ENCODE results near the gene ROGDI. TPM values are rescaled to one million over a fixed set of nuclear protein-coding genes. Genes with fewer than 3 reads are reported as not detected.

The ROGDI gene
- polyA plus RNA-seq, 1 of the 3 experiments (the other 2 are of a cell fraction) = 33.6 TPM

DNA sequence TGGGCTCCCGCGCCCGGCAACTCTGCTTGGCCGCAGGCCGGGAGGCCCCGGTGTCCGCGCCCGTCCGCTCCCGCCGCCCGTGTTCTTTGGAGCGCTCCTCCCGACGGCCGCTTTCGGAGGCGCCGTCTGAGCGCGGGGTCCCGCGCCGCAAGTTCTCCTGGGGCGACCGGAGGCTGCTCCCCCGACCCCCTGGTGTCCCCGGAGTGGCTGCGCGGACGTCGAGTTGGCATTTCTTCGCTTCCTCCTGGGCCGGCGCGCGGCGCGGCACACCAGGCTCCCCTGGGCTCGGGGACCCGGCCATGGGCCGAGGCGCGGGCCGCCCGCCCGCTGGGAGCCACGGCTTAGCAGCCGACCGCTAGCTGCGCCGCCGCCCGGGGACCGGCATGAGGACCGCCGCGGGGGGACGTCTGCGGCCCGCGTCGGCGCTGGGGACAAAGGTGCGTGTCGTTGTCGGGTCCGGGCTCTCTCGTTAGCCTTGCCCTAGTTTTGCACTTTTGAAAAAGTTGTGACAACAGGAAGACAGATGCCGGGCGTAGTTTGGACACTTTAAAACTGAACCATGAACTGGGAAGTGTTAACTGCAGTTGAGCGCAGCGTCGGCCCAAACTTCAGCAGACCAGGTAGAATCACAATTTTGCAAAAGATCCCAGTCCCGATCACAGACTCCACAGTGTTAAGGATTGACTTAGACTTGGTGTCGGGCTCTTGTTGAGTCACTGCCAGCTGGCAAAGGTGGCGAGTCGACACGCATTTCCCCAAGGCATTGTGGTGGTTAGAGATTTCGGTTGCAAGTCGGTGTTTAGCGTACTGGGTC, 45.5 kb upstream of the ROGDI start:
- Histone ChIP-seq H3K9ac (peak overlapping the region; percentile 93), H3K4me3 (ENCODE audit: low read depth in 2 of 2, low read length in 1 of 2) (peak overlapping the region; percentile 81 to 89), H3K9me2 (no peaks in the 10 kb centered on the region), H3K27me3 (ENCODE audit: insufficient read depth) (no peaks in the 10 kb centered on the region), H3K79me2 (ENCODE audit: insufficient read depth) (peaks cover 93% of the 10 kb centered on the region), H2AFZ (ENCODE audit: low read depth) (peak overlapping the region; percentile 58), H4K20me1 (ENCODE audit: insufficient read depth) (peaks cover 70% of the 10 kb centered on the region), H3K4me1 (ENCODE audit: control insufficient read depth in 1 of 2, insufficient read depth in 2 of 2, low read depth in 1 of 2, low read length in 1 of 2) (peaks cover 12 to 26% of the 10 kb centered on the region in 2 experiments; a peak in 3 of 4 replicates), H3K36me3 (replicated peaks in 1 of 2; ENCODE audit: control insufficient read depth in 1 of 2, insufficient read depth in 2 of 2, low read length in 1 of 2) (peaks cover 23 to 26% of the 10 kb centered on the region in 2 experiments), H3K4me2 (peak overlapping the region; percentile 82), H3K9me3 (no peaks in the 10 kb centered on the region), H3F3A (replicated peaks; ENCODE audit: insufficient read depth) (peaks cover 5% of the 10 kb centered on the region), H3K27ac (ENCODE audit: low read depth in 2 of 2, low read length in 1 of 2) (peak overlapping the region; percentile 77 to 84)
- POLR2A ChIA-PET = no interaction called here
- peak; percentile 71 for DNase-seq
- TF ChIP-seq, protein P1, sequence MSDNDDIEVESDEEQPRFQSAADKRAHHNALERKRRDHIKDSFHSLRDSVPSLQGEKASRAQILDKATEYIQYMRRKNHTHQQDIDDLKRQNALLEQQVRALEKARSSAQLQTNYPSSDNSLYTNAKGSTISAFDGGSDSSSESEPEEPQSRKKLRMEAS (IDR thresholded peaks at IDR 0.05; ENCODE audit: low read depth) = peak; percentile 36; the same call in 1 of the 2 replicates
- no peak for TF ChIP-seq FOXM1 (IDR thresholded peaks at IDR 0.05; ENCODE audit: low read depth)
- 2% methylated on average over 19 of the region's 83 CpGs for WGBS (ENCODE audit: low lambda C conversion rate)
- CTCF ChIA-PET = interaction anchor here (0.7 to 1.4 kb wide), 3 partner anchors 13 to 108 kb away, joined by 3 to 6 read pairs (median 3); no protein-coding TSS in a partner anchor

DNA sequence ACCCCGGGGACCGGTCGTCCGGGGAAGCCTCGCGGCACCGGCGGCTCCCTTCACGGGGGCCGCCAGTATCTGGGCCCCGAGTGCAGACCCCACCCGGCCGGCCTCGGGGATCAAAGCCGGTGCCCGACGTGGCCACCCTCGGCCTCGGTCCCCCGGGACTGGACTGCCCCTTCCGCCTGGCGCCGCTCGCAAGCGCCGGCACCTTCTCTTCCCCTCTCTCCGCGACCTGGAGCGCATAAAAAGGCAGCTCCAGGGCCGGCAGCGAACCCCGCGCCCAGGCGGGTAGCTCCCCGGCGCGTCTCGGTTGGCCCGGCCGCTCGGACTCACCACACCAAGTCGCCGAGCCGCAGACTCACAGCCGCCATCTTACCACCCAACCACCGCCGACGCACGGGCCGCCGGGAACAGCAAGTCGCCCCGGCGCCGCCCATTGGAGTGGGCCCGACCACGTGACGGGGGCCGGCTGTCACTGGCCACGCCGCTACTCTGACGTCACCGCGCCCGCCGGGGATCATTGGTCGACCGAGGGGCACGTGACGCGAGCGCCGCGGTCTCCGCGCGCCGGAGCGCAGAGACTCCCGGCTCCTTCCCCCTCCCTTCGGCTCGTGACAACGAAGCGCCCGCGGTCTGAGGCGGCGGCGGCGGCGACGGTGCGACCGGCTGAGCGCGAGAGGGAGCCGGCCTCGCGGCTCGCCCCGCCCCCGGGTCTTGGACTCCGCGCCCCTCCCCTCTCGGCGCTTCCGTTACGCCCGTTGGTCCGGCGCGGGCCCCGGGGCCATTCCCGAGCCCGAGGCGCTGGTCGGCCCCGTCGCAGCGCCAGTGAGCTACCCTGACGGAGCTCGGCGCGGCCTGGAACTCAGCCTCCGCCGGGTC, 44.7 kb upstream of the ROGDI start, which contains the start of the genes GLYR1 and UBN1:
GLYR1 (minus strand) TSS at position 388 of the 873 bp plus-strand sequence; CDS start at position 365, 23 bp downstream.
UBN1 (plus strand) TSS at position 581 of the 873 bp plus-strand sequence. CDS start 5,437 bp downstream, outside the sequence.
- Histone ChIP-seq H3F3A (replicated peaks; ENCODE audit: insufficient read depth) (no peaks in the 10 kb centered on the region), H3K4me1 (ENCODE audit: control insufficient read depth in 1 of 2, insufficient read depth in 2 of 2, low read depth in 1 of 2, low read length in 1 of 2) (peaks cover 12 to 26% of the 10 kb centered on the region in 2 experiments; a peak in 3 of 4 replicates), H3K4me3 (ENCODE audit: low read depth in 2 of 2, low read length in 1 of 2) (peak within 1 kb of the TSS; percentile 81 to 89), H4K20me1 (ENCODE audit: insufficient read depth) (peaks cover 65% of the 10 kb centered on the region), H3K9ac (peak within 1 kb of the TSS; percentile 93), H2AFZ (ENCODE audit: low read depth) (peak within 1 kb of the TSS; percentile 58; the same call in 1 of the 2 replicates), H3K9me2 (no peaks in the 10 kb centered on the region), H3K79me2 (ENCODE audit: insufficient read depth) (peaks cover 93% of the 10 kb centered on the region), H3K36me3 (replicated peaks in 1 of 2; ENCODE audit: control insufficient read depth in 1 of 2, insufficient read depth in 2 of 2, low read length in 1 of 2) (peaks cover 20 to 28% of the 10 kb centered on the region in 2 experiments), H3K27ac (ENCODE audit: low read depth in 2 of 2, low read length in 1 of 2) (peak within 1 kb of the TSS; percentile 77 to 84), H3K27me3 (ENCODE audit: insufficient read depth) (no peaks in the 10 kb centered on the region), H3K9me3 (no peaks in the 10 kb centered on the region), H3K4me2 (peak within 1 kb of the TSS; percentile 89)
- WGBS (ENCODE audit: low lambda C conversion rate) = 0% methylated on average over 1 of the region's 126 CpGs
- ChIA-PET CTCF (interaction anchor here (1.3 to 1.4 kb wide), 2 partner anchors 10 to 109 kb away, joined by 3 to 6 read pairs; no protein-coding TSS in a partner anchor), POLR2A (no interaction called here)
- DNase-seq = peak; percentile 99
- TF ChIP-seq RFX5 (IDR thresholded peaks at IDR 0.05; ENCODE audit: low read length) = peak; percentile 86
- TF ChIP-seq, protein P1 (IDR thresholded peaks at IDR 0.05; ENCODE audit: low read depth) = no peak; the same call in 1 of the 2 replicates
- TF ChIP-seq, protein P2, sequence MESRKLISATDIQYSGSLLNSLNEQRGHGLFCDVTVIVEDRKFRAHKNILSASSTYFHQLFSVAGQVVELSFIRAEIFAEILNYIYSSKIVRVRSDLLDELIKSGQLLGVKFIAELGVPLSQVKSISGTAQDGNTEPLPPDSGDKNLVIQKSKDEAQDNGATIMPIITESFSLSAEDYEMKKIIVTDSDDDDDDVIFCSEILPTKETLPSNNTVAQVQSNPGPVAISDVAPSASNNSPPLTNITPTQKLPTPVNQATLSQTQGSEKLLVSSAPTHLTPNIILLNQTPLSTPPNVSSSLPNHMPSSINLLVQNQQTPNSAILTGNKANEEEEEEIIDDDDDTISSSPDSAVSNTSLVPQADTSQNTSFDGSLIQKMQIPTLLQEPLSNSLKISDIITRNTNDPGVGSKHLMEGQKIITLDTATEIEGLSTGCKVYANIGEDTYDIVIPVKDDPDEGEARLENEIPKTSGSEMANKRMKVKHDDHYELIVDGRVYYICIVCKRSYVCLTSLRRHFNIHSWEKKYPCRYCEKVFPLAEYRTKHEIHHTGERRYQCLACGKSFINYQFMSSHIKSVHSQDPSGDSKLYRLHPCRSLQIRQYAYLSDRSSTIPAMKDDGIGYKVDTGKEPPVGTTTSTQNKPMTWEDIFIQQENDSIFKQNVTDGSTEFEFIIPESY (IDR thresholded peaks at IDR 0.05; ENCODE audit: borderline replicate concordance, low read depth) = no peak
- TF ChIP-seq, protein P3, sequence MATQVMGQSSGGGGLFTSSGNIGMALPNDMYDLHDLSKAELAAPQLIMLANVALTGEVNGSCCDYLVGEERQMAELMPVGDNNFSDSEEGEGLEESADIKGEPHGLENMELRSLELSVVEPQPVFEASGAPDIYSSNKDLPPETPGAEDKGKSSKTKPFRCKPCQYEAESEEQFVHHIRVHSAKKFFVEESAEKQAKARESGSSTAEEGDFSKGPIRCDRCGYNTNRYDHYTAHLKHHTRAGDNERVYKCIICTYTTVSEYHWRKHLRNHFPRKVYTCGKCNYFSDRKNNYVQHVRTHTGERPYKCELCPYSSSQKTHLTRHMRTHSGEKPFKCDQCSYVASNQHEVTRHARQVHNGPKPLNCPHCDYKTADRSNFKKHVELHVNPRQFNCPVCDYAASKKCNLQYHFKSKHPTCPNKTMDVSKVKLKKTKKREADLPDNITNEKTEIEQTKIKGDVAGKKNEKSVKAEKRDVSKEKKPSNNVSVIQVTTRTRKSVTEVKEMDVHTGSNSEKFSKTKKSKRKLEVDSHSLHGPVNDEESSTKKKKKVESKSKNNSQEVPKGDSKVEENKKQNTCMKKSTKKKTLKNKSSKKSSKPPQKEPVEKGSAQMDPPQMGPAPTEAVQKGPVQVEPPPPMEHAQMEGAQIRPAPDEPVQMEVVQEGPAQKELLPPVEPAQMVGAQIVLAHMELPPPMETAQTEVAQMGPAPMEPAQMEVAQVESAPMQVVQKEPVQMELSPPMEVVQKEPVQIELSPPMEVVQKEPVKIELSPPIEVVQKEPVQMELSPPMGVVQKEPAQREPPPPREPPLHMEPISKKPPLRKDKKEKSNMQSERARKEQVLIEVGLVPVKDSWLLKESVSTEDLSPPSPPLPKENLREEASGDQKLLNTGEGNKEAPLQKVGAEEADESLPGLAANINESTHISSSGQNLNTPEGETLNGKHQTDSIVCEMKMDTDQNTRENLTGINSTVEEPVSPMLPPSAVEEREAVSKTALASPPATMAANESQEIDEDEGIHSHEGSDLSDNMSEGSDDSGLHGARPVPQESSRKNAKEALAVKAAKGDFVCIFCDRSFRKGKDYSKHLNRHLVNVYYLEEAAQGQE (IDR thresholded peaks at IDR 0.05; ENCODE audit: low read depth, low read length) = no peak; the same call in 1 of the 2 replicates
- peak; percentile 57; the same call in 1 of the 2 replicates for TF ChIP-seq SIN3A (IDR thresholded peaks at IDR 0.05; ENCODE audit: borderline replicate concordance, low read depth, low read length)
- no peak for TF ChIP-seq EP300 (IDR thresholded peaks at IDR 0.05; ENCODE audit: borderline replicate concordance in 1 of 2, low read depth in 1 of 2, low read length in 1 of 2)
- TF ChIP-seq GATA2 (CRISPR knock-in tag; IDR thresholded peaks at IDR 0.05) = no peak
- no peak for TF ChIP-seq ELF1 (IDR thresholded peaks at IDR 0.05)
- no peak for TF ChIP-seq TCF12 (IDR thresholded peaks at IDR 0.05)
- no peak for TF ChIP-seq MEF2A (IDR thresholded peaks at IDR 0.05; ENCODE audit: borderline replicate concordance, low read depth)
- TF ChIP-seq RAD21 (IDR thresholded peaks at IDR 0.05; ENCODE audit: low read length) = no peak
- TF ChIP-seq, protein P4, sequence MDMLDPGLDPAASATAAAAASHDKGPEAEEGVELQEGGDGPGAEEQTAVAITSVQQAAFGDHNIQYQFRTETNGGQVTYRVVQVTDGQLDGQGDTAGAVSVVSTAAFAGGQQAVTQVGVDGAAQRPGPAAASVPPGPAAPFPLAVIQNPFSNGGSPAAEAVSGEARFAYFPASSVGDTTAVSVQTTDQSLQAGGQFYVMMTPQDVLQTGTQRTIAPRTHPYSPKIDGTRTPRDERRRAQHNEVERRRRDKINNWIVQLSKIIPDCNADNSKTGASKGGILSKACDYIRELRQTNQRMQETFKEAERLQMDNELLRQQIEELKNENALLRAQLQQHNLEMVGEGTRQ (IDR thresholded peaks at IDR 0.05; ENCODE audit: borderline replicate concordance, low read depth, low read length) = peak; percentile 98
- TF ChIP-seq YY1 (IDR thresholded peaks at IDR 0.05; ENCODE audit: low read depth) = peak; percentile 95
- TF ChIP-seq NFIC (IDR thresholded peaks at IDR 0.05; ENCODE audit: borderline replicate concordance) = no peak
